ENCODE data around the gene ZNF586. TPM values are rescaled to one million over a fixed set of nuclear protein-coding genes. Genes with fewer than 3 reads are reported as not detected.
"Not testable (repeated sequence)": the region's sequence is repeated elsewhere in the genome, so short reads cannot be mapped to it uniquely, and the experiment has no call there.

ZNF586 gene
- 1 to 10 TPM; 3.3 to 6.1 (median 3.8) TPM for polyA plus RNA-seq

GRCh38 chr19:57769345-57770131, at the start of gene ZNF586:
Gene ZNF586 (plus strand): TSS chr19:57769676. CDS start chr19:57769843, 167 bp downstream.
- 2 to 3% (median 3%) methylated on average over 56 to 61 of the region's 61 CpGs for WGBS, 3 donors
- no peak within 1 kb of the TSS for H3K27ac ChIP-seq (ENCODE audit: low read depth, low read length)

GRCh38 chr19:57719901-57720519, 49.5 kb upstream of the ZNF586 start:
- no peak overlapping the region for H3K27ac ChIP-seq (ENCODE audit: low read depth, low read length)
- 79 to 93% (median 90%) methylated on average over 4 of the region's 4 CpGs for WGBS, 3 donors

- no peak overlapping the region for H3K27ac ChIP-seq (ENCODE audit: low read depth, low read length)
- WGBS, 3 donors = 98% methylated on average over 10 of the region's 10 CpGs
Measured at GRCh38 chr19:57720878-57721277, 48.6 kb upstream of the ZNF586 start.

- not testable (repeated sequence) for H3K27ac ChIP-seq (ENCODE audit: low read depth, low read length)
- WGBS, 3 donors = 2 to 9% (median 5%) methylated on average over 10 of the region's 10 CpGs
Measured at GRCh38 chr19:57738320-57738719, 31.2 kb upstream of the ZNF586 start.

- WGBS, 3 donors = 82 to 88% (median 85%) methylated on average over 7 of the region's 7 CpGs
- not testable (repeated sequence) for H3K27ac ChIP-seq (ENCODE audit: low read depth, low read length)
Measured at GRCh38 chr19:57738770-57739169, 30.7 kb upstream of the ZNF586 start.

- WGBS, 3 donors = 1 to 2% (median 1%) methylated on average over 50 to 51 of the region's 51 CpGs
- H3K27ac ChIP-seq (ENCODE audit: low read depth, low read length) = no peak within 1 kb of the TSS
Measured at GRCh38 chr19:57746580-57747471, 22.6 kb upstream of the ZNF586 start, which contains the start of gene ZNF776. Gene ZNF776 (plus strand): TSS chr19:57746815. CDS start chr19:57747059, 244 bp downstream.

- no peak overlapping the region for H3K27ac ChIP-seq (ENCODE audit: low read depth, low read length)
Measured at GRCh38 chr19:57747472-57747807, 22.0 kb upstream of the ZNF586 start.

GRCh38 chr19:57748029-57748428, 21.4 kb upstream of the ZNF586 start:
- no peak overlapping the region for H3K27ac ChIP-seq (ENCODE audit: low read depth, low read length)
- WGBS, 3 donors = 96 to 98% (median 96%) methylated on average over 3 of the region's 3 CpGs

More at GRCh38 chr19:57747472-57747807, 22.0 kb upstream of the ZNF586 start:
- WGBS, 3 donors = 32 to 45% (median 43%) methylated on average over 6 of the region's 6 CpGs

GRCh38 chr19:57754091-57754673, 15.3 kb upstream of the ZNF586 start:
- WGBS, 3 donors = 97 to 98% (median 97%) methylated on average over 10 of the region's 10 CpGs

GRCh38 chr19:57755031-57755430, 14.4 kb upstream of the ZNF586 start:
- no peak overlapping the region for H3K27ac ChIP-seq (ENCODE audit: low read depth, low read length)
- WGBS, 3 donors = 85 to 98% (median 88%) methylated on average over 4 of the region's 4 CpGs

More at GRCh38 chr19:57754091-57754673, 15.3 kb upstream of the ZNF586 start:
- H3K27ac ChIP-seq (ENCODE audit: low read depth, low read length) = no peak overlapping the region

GRCh38 chr19:57757941-57758340, 11.5 kb upstream of the ZNF586 start:
- H3K27ac ChIP-seq (ENCODE audit: low read depth, low read length) = no peak overlapping the region
- WGBS, 3 donors = 96 to 99% (median 98%) methylated on average over 2 of the region's 2 CpGs

GRCh38 chr19:57759096-57759495, 10.4 kb upstream of the ZNF586 start:
- H3K27ac ChIP-seq (ENCODE audit: low read depth, low read length) = no peak overlapping the region
- whole genome bisulfite sequencing, 3 donors = 95 to 97% (median 96%) methylated on average over 2 of the region's 2 CpGs

- WGBS, 3 donors = 92 to 93% (median 93%) methylated on average over 4 of the region's 4 CpGs
- no peak overlapping the region for H3K27ac ChIP-seq (ENCODE audit: low read depth, low read length)
Measured at GRCh38 chr19:57771417-57771816, 1.9 kb downstream of the ZNF586 start.

GRCh38 chr19:57773488-57773887, 4.0 kb downstream of the ZNF586 start:
- 96 to 98% (median 97%) methylated on average over 3 of the region's 3 CpGs for WGBS, 3 donors
- no peak overlapping the region for H3K27ac ChIP-seq (ENCODE audit: low read depth, low read length)

GRCh38 chr19:57776764-57777296, 7.4 kb downstream of the ZNF586 start:
- WGBS, 3 donors = 83 to 89% (median 86%) methylated on average over 6 of the region's 6 CpGs
- H3K27ac ChIP-seq (ENCODE audit: low read depth, low read length) = no peak overlapping the region

GRCh38 chr19:57778336-57778735, 8.9 kb downstream of the ZNF586 start:
- no peak overlapping the region for H3K27ac ChIP-seq (ENCODE audit: low read depth, low read length)
- WGBS, 3 donors = 99 to 100% (median 100%) methylated on average over 4 of the region's 4 CpGs

- WGBS, 3 donors = 97 to 98% (median 98%) methylated on average over 10 of the region's 10 CpGs
- H3K27ac ChIP-seq (ENCODE audit: low read depth, low read length) = no peak overlapping the region
Measured at GRCh38 chr19:57779220-57779845, 9.9 kb downstream of the ZNF586 start.

- 94 to 95% (median 95%) methylated on average over 37 to 38 of the region's 38 CpGs for WGBS, 3 donors
- H3K27ac ChIP-seq (ENCODE audit: low read depth, low read length) = no peak overlapping the region
Measured at GRCh38 chr19:57786286-57786685, 16.8 kb downstream of the ZNF586 start.
